ENCODE measurements around the gene MRPL3. TPM values are rescaled to one million over a fixed set of nuclear protein-coding genes. Genes with fewer than 3 reads are reported as not detected.

Gene MRPL3
- total RNA-seq (10 to 100 TPM; 90.2 to 91.6 TPM), polyA plus RNA-seq (ENCODE audit: insufficient read length in 2 of 2) (10 to 100 TPM; 79.0 to 86.9 TPM)
- long read RNA-seq, donor 1, transcript MRPL3-201 (10 exons, 1,706 nt), result major isoform, 49 of 68 reads
- long read RNA-seq, donor 1, partial matches to known transcripts, result 10 of 68 reads
- long read RNA-seq, donor 1, other reads (novel, unspliced or antisense), result 5 of 68 reads
- long read RNA-seq, donor 2, transcript MRPL3-201 (10 exons, 1,706 nt), result major isoform, 16 of 19 reads
- long read RNA-seq, donor 2, partial matches to known transcripts, result 0 of 19 reads
- long read RNA-seq, donor 2, other reads (novel, unspliced or antisense), result 0 of 19 reads
- long read RNA-seq, donor 3, transcript MRPL3-201 (10 exons, 1,706 nt), result major isoform, 22 of 28 reads
- long read RNA-seq, donor 3, partial matches to known transcripts, result 0 of 28 reads
- long read RNA-seq, donor 3, other reads (novel, unspliced or antisense), result 0 of 28 reads
- long read RNA-seq, donor 4, transcript MRPL3-201 (10 exons, 1,706 nt), result major isoform, 50 of 75 reads
- long read RNA-seq, donor 4, partial matches to known transcripts, result 15 of 75 reads
- long read RNA-seq, donor 4, other reads (novel, unspliced or antisense), result 5 of 75 reads

- Histone ChIP-seq H3K4me1 (ENCODE audit: control insufficient read depth, insufficient read depth, low read length) (no peaks in the 10 kb centered on the region), H3K27me3 (ENCODE audit: control insufficient read depth, insufficient read depth, low read length) (peaks cover 4% of the 10 kb centered on the region), H3K27ac (ENCODE audit: low read depth, low read length) (no peak within 1 kb of the TSS), H3K36me3 (ENCODE audit: control insufficient read depth, insufficient read depth, low read length) (peaks cover 6% of the 10 kb centered on the region), H3K9me3 (ENCODE audit: control insufficient read depth, insufficient read depth, low read length) (no peaks in the 10 kb centered on the region), H3K4me3 (ENCODE audit: low read depth, low read length) (peak within 1 kb of the TSS; percentile 98)
- WGBS (ENCODE audit: insufficient coverage), result 0% methylated on average over 42 of the region's 47 CpGs
- DNase-seq (ENCODE audit: low read depth in 4 of 6, low spot score in 6 of 6), result peak; percentile 65 to 97 (median 80)
These were observed at the start of gene MRPL3 for GRCh38 chr3:131502530-131503319. Gene MRPL3, minus strand, starts transcription at chr3:131502971. Its CDS starts 150 bp downstream, at chr3:131502821.

GRCh38 chr3:131551761-131552160, 49.0 kb upstream of the MRPL3 start:
- no peaks in the 10 kb centered on the region for H3K9me3 ChIP-seq (ENCODE audit: control insufficient read depth, insufficient read depth, low read length)
- H3K4me1 ChIP-seq (ENCODE audit: control insufficient read depth, insufficient read depth, low read length), result no peaks in the 10 kb centered on the region
- no peaks in the 10 kb centered on the region for H3K27me3 ChIP-seq (ENCODE audit: control insufficient read depth, insufficient read depth, low read length)
- H3K27ac ChIP-seq (ENCODE audit: low read depth, low read length), result no peak overlapping the region
- no peak overlapping the region for H3K4me3 ChIP-seq (ENCODE audit: low read depth, low read length)
- no peaks in the 10 kb centered on the region for H3K36me3 ChIP-seq (ENCODE audit: control insufficient read depth, insufficient read depth, low read length)
- WGBS (ENCODE audit: insufficient coverage), result no CpG with 5 or more reads among the region's 4 CpGs
- DNase-seq (ENCODE audit: low read depth in 4 of 6, low spot score in 6 of 6), result no peak

- Histone ChIP-seq H3K9me3 (ENCODE audit: control insufficient read depth, insufficient read depth, low read length) (no peaks in the 10 kb centered on the region), H3K27ac (ENCODE audit: low read depth, low read length) (no peak overlapping the region), H3K4me3 (ENCODE audit: low read depth, low read length) (no peak overlapping the region), H3K36me3 (ENCODE audit: control insufficient read depth, insufficient read depth, low read length) (no peaks in the 10 kb centered on the region), H3K4me1 (ENCODE audit: control insufficient read depth, insufficient read depth, low read length) (no peaks in the 10 kb centered on the region), H3K27me3 (ENCODE audit: control insufficient read depth, insufficient read depth, low read length) (no peaks in the 10 kb centered on the region)
- WGBS (ENCODE audit: insufficient coverage), result 88% methylated on average over 1 of the region's 4 CpGs
- DNase-seq (ENCODE audit: low read depth in 4 of 6, low spot score in 6 of 6), result peak in 1 of 6 donors; percentile 69
These were observed 48.0 kb upstream of the MRPL3 start for GRCh38 chr3:131550562-131551465.

- no CpG with 5 or more reads among the region's 1 CpG for WGBS (ENCODE audit: insufficient coverage)
- no peak for DNase-seq (ENCODE audit: low read depth in 4 of 6, low spot score in 6 of 6)
- H3K27ac ChIP-seq (ENCODE audit: low read depth, low read length), result no peak overlapping the region
- no peak overlapping the region for H3K4me3 ChIP-seq (ENCODE audit: low read depth, low read length)
- H3K9me3 ChIP-seq (ENCODE audit: control insufficient read depth, insufficient read depth, low read length), result no peaks in the 10 kb centered on the region
- no peaks in the 10 kb centered on the region for H3K36me3 ChIP-seq (ENCODE audit: control insufficient read depth, insufficient read depth, low read length)
- no peaks in the 10 kb centered on the region for H3K27me3 ChIP-seq (ENCODE audit: control insufficient read depth, insufficient read depth, low read length)
- no peaks in the 10 kb centered on the region for H3K4me1 ChIP-seq (ENCODE audit: control insufficient read depth, insufficient read depth, low read length)
These were observed 46.6 kb upstream of the MRPL3 start for GRCh38 chr3:131549340-131549739.

- Histone ChIP-seq H3K9me3 (ENCODE audit: control insufficient read depth, insufficient read depth, low read length) (no peaks in the 10 kb centered on the region), H3K4me3 (ENCODE audit: low read depth, low read length) (no peak overlapping the region), H3K27me3 (ENCODE audit: control insufficient read depth, insufficient read depth, low read length) (no peaks in the 10 kb centered on the region), H3K4me1 (ENCODE audit: control insufficient read depth, insufficient read depth, low read length) (peaks cover 3% of the 10 kb centered on the region), H3K27ac (ENCODE audit: low read depth, low read length) (no peak overlapping the region), H3K36me3 (ENCODE audit: control insufficient read depth, insufficient read depth, low read length) (no peaks in the 10 kb centered on the region)
- no peak for DNase-seq (ENCODE audit: low read depth in 4 of 6, low spot score in 6 of 6)
- no CpG with 5 or more reads among the region's 1 CpG for WGBS (ENCODE audit: insufficient coverage)
These were observed 44.8 kb upstream of the MRPL3 start for GRCh38 chr3:131547585-131547984.

- no peaks in the 10 kb centered on the region for H3K9me3 ChIP-seq (ENCODE audit: control insufficient read depth, insufficient read depth, low read length)
- DNase-seq (ENCODE audit: low read depth in 4 of 6, low spot score in 6 of 6), result no peak
- H3K4me3 ChIP-seq (ENCODE audit: low read depth, low read length), result no peak overlapping the region
- no peaks in the 10 kb centered on the region for H3K27me3 ChIP-seq (ENCODE audit: control insufficient read depth, insufficient read depth, low read length)
- peaks cover 3% of the 10 kb centered on the region for H3K4me1 ChIP-seq (ENCODE audit: control insufficient read depth, insufficient read depth, low read length)
- H3K36me3 ChIP-seq (ENCODE audit: control insufficient read depth, insufficient read depth, low read length), result no peaks in the 10 kb centered on the region
- no peak overlapping the region for H3K27ac ChIP-seq (ENCODE audit: low read depth, low read length)
These were observed 43.7 kb upstream of the MRPL3 start for GRCh38 chr3:131546441-131546840.

- Histone ChIP-seq H3K4me3 (ENCODE audit: low read depth, low read length) (no peak overlapping the region), H3K4me1 (ENCODE audit: control insufficient read depth, insufficient read depth, low read length) (peaks cover 3% of the 10 kb centered on the region), H3K9me3 (ENCODE audit: control insufficient read depth, insufficient read depth, low read length) (no peaks in the 10 kb centered on the region), H3K36me3 (ENCODE audit: control insufficient read depth, insufficient read depth, low read length) (no peaks in the 10 kb centered on the region), H3K27me3 (ENCODE audit: control insufficient read depth, insufficient read depth, low read length) (no peaks in the 10 kb centered on the region), H3K27ac (ENCODE audit: low read depth, low read length) (no peak overlapping the region)
- no peak for DNase-seq (ENCODE audit: low read depth in 4 of 6, low spot score in 6 of 6)
- 81% methylated on average over 2 of the region's 2 CpGs for WGBS (ENCODE audit: insufficient coverage)
These were observed 41.8 kb upstream of the MRPL3 start for GRCh38 chr3:131544557-131544956.

- peak in 2 of 6 donors; percentile 24 to 60 for DNase-seq (ENCODE audit: low read depth in 4 of 6, low spot score in 6 of 6)
These were observed 40.9 kb upstream of the MRPL3 start for GRCh38 chr3:131543714-131544113.

GRCh38 chr3:131541288-131541687, 38.5 kb upstream of the MRPL3 start:
- no peak overlapping the region for H3K27ac ChIP-seq (ENCODE audit: low read depth, low read length)
- no CpG with 5 or more reads among the region's 1 CpG for WGBS (ENCODE audit: insufficient coverage)
- DNase-seq (ENCODE audit: low read depth in 4 of 6, low spot score in 6 of 6), result no peak
- H3K27me3 ChIP-seq (ENCODE audit: control insufficient read depth, insufficient read depth, low read length), result no peaks in the 10 kb centered on the region
- no peak overlapping the region for H3K4me3 ChIP-seq (ENCODE audit: low read depth, low read length)
- no peaks in the 10 kb centered on the region for H3K36me3 ChIP-seq (ENCODE audit: control insufficient read depth, insufficient read depth, low read length)
- no peaks in the 10 kb centered on the region for H3K9me3 ChIP-seq (ENCODE audit: control insufficient read depth, insufficient read depth, low read length)
- peaks cover 3% of the 10 kb centered on the region for H3K4me1 ChIP-seq (ENCODE audit: control insufficient read depth, insufficient read depth, low read length)

More at GRCh38 chr3:131543714-131544113, 40.9 kb upstream of the MRPL3 start:
- no peaks in the 10 kb centered on the region for H3K36me3 ChIP-seq (ENCODE audit: control insufficient read depth, insufficient read depth, low read length)
- H3K9me3 ChIP-seq (ENCODE audit: control insufficient read depth, insufficient read depth, low read length), result no peaks in the 10 kb centered on the region
- H3K27ac ChIP-seq (ENCODE audit: low read depth, low read length), result no peak overlapping the region
- no peak overlapping the region for H3K4me3 ChIP-seq (ENCODE audit: low read depth, low read length)
- peaks cover 3% of the 10 kb centered on the region for H3K4me1 ChIP-seq (ENCODE audit: control insufficient read depth, insufficient read depth, low read length)
- no peaks in the 10 kb centered on the region for H3K27me3 ChIP-seq (ENCODE audit: control insufficient read depth, insufficient read depth, low read length)
